HepG2 (cell line): ENCODE measurements around the gene BUB1B.

Experiments used
- ETV6 ChIP-seq: sonication (generic); formaldehyde crosslinking; conservative IDR thresholded peaks from 2 replicates; pipeline ENCODE4 v1.4.0; 2020; ENCODE audit warnings: missing genetic modification reagents
- FOXA3 ChIP-seq: IDR thresholded peaks from 2 replicates; pipeline ENCODE4 v1.6.1; 2016; ENCODE audit warnings: missing genetic modification reagents, missing compliant biosample characterization
- KAT2B ChIP-seq: fragments of 150-350 bp; IDR thresholded peaks from 2 replicates; pipeline ENCODE4 v1.6.1; 2014; ENCODE audit warnings: low read depth, low read length, borderline replicate concordance
- MYC ChIP-seq: sonication (generic); formaldehyde crosslinking; IDR thresholded peaks from 2 replicates; pipeline ENCODE4 v1.9.0; 2021; ENCODE audit warnings: missing genetic modification reagents, borderline replicate concordance
- NR2F1 ChIP-seq, 2 experiments: fragments of 450-650 bp in 1 of 2; formaldehyde crosslinking in 1 of 2; IDR thresholded peaks; 2 replicates each; pipeline versions ENCODE4 v1.5.0 to v1.6.1; 2016 to 2020; ENCODE audit warnings: mild to moderate bottlenecking in 1 of 2, missing compliant biosample characterization in 1 of 2, missing genetic modification reagents in 1 of 2, moderate library complexity in 1 of 2
- NR3C1 ChIP-seq: sonication (generic); formaldehyde crosslinking; IDR thresholded peaks from 2 replicates; pipeline ENCODE4 v1.4.0; 2020; ENCODE audit warnings: missing genetic modification reagents
- RFX5 ChIP-seq: IDR thresholded peaks from 2 replicates; pipeline ENCODE4 v1.6.1; 2011; ENCODE audit warnings: low read depth, low read length, improper control_type of control experiment
- TARDBP ChIP-seq: sonication (generic); formaldehyde crosslinking; IDR thresholded peaks from 2 replicates; pipeline ENCODE4 v1.8.0; 2022; ENCODE audit warnings: mild to moderate bottlenecking, missing genetic modification reagents
- YY1 ChIP-seq: IDR thresholded peaks from 2 replicates; pipeline ENCODE4 v1.6.1; 2011; ENCODE audit warnings: low read length, low read depth, moderate library complexity, mild to moderate bottlenecking; ENCODE audit not compliant: insufficient read depth, insufficient replicate concordance
- ZFP36 ChIP-seq: fragments of 150-350 bp; IDR thresholded peaks from 2 replicates; pipeline ENCODE4 v1.6.1; 2018; ENCODE audit warnings: borderline replicate concordance, low read length, low read depth; ENCODE audit not compliant: partially characterized antibody
- ZNF251 ChIP-seq: sonication (generic); formaldehyde crosslinking; IDR thresholded peaks from 2 replicates; pipeline ENCODE4 v1.9.0; 2021; ENCODE audit warnings: mild to moderate bottlenecking, missing genetic modification reagents
- ZNF598 ChIP-seq: sonication (generic); formaldehyde crosslinking; IDR thresholded peaks from 2 replicates; pipeline ENCODE4 v1.5.1; 2020; ENCODE audit warnings: mild to moderate bottlenecking, missing genetic modification reagents, borderline replicate concordance
- TF ChIP-seq, protein P1 (sequence below): sonication (generic); formaldehyde crosslinking; IDR thresholded peaks from 2 replicates; pipeline ENCODE4 v1.8.1; 2022; ENCODE audit warnings: mild to moderate bottlenecking, missing genetic modification reagents
- TF ChIP-seq, protein P2 (sequence below): sonication (generic); formaldehyde crosslinking; IDR thresholded peaks from 2 replicates; pipeline ENCODE4 v1.8.0; 2023; ENCODE audit warnings: mild to moderate bottlenecking, missing genetic modification reagents

DNA sequence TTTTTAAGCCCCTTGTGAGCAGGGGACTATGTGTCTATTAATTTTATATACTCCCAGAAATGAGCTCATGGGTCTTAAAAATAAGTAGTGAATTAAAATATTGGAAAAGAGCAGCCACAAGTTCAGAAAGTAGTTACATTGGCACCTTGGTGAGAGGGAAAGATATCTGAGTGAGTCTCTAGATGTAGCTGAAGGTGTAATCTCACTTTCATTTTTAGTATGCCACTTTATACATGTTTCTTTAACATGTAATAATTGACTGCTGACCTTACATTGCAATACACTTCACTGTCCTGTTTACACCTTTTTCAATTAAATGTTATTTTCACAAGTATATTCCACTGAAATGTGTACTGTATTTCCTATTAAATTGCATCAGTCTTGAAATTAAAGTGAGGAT lies 65.9 kb downstream of the BUB1B start:
- TF ChIP-seq NR2F1 (CRISPR knock-in tag; IDR thresholded peaks at IDR 0.05), result no peak
- TF ChIP-seq ZNF251 (CRISPR knock-in tag), result no peak
- no peak for TF ChIP-seq ZFP36
- TF ChIP-seq MYC (CRISPR knock-in tag), result no peak
- TF ChIP-seq RFX5, result no peak
- TF ChIP-seq TARDBP (CRISPR knock-in tag), result no peak
- no peak for TF ChIP-seq ETV6 (CRISPR knock-in tag)
- TF ChIP-seq YY1, result no peak
- TF ChIP-seq FOXA3 (CRISPR knock-in tag), result no peak
- TF ChIP-seq, protein P1, sequence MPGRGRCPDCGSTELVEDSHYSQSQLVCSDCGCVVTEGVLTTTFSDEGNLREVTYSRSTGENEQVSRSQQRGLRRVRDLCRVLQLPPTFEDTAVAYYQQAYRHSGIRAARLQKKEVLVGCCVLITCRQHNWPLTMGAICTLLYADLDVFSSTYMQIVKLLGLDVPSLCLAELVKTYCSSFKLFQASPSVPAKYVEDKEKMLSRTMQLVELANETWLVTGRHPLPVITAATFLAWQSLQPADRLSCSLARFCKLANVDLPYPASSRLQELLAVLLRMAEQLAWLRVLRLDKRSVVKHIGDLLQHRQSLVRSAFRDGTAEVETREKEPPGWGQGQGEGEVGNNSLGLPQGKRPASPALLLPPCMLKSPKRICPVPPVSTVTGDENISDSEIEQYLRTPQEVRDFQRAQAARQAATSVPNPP, result no peak
- TF ChIP-seq, protein P2, sequence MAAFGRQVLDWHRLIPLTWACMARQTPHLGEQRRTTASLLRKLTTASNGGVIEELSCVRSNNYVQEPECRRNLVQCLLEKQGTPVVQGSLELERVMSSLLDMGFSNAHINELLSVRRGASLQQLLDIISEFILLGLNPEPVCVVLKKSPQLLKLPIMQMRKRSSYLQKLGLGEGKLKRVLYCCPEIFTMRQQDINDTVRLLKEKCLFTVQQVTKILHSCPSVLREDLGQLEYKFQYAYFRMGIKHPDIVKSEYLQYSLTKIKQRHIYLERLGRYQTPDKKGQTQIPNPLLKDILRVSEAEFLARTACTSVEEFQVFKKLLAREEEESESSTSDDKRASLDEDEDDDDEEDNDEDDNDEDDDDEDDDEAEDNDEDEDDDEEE, result no peak
- no peak for TF ChIP-seq ZNF598
- no peak for TF ChIP-seq KAT2B
- no peak for TF ChIP-seq NR3C1 (CRISPR knock-in tag)
